Progenitor cell of endocrine pancreas (in vitro differentiated cells): Measurements from ENCODE around the gene CHMP2A. TPM values are rescaled to one million over a fixed set of nuclear protein-coding genes. Genes with fewer than 3 reads are reported as not detected.
A peak's percentile ranks its signal among the peaks of the same experiment; 100 is the strongest.

Experiments
- DNase-seq: peaks from one replicate; pipeline ENCODE4 v3.0.0; 2021; ENCODE audit warnings: low spot score; ENCODE audit not compliant: unreplicated experiment
- H3K27ac Mint-ChIP-seq: 2 replicates; pipeline ENCODE4 v1.8.0; 2021; ENCODE audit warnings: mild to moderate bottlenecking, moderate library complexity, mixed read lengths
- H3K27me3 Mint-ChIP-seq: 2 replicates; pipeline ENCODE4 v1.8.0; 2021; ENCODE audit warnings: mixed read lengths
- H3K36me3 Mint-ChIP-seq: 2 replicates; pipeline ENCODE4 v1.8.0; 2022; ENCODE audit warnings: mixed read lengths; ENCODE audit not compliant: insufficient read depth
- H3K4me1 Mint-ChIP-seq: 2 replicates; pipeline ENCODE4 v1.8.0; 2021; ENCODE audit warnings: low read depth, mixed read lengths
- H3K4me3 Mint-ChIP-seq: 2 replicates; pipeline ENCODE4 v1.8.0; 2021; ENCODE audit warnings: low read depth, mild to moderate bottlenecking, moderate library complexity, mixed read lengths
- H3K9me3 Mint-ChIP-seq: 2 replicates; pipeline ENCODE4 v1.8.0; 2021; ENCODE audit warnings: low read depth, mixed read lengths
- CTCF ChIP-seq: fragments of 200-600 bp; sonication (generic); IDR thresholded peaks from one replicate; pipeline ENCODE4 v1.5.0; 2021; ENCODE audit warnings: antibody characterized with exemption, mild to moderate bottlenecking; ENCODE audit not compliant: unreplicated experiment
- total RNA-seq: library from RNA; stranded (reverse); gene quantifications from 2 replicates; pipeline ENCODE4 v1.2.1, GENCODE V29; 2021

Gene CHMP2A
- total RNA-seq, 1 donor from 2014 or later: 81.5 TPM

GRCh38 chr19:58557221-58558065, 2.5 kb upstream of the CHMP2A start:
- Mint-ChIP-seq H3K27me3 (no peaks in the 10 kb centered on the region), H3K27ac (peak overlapping the region; percentile 96), H3K4me1 (peaks cover 40% of the 10 kb centered on the region), H3K4me3 (peak overlapping the region; percentile 92), H3K9me3 (no peaks in the 10 kb centered on the region), H3K36me3 (peaks cover 10% of the 10 kb centered on the region)
- DNase-seq: no peak
- TF ChIP-seq CTCF: no peak

GRCh38 chr19:58556622-58557220, 1.8 kb upstream of the CHMP2A start:
- TF ChIP-seq CTCF: no peak
- Mint-ChIP-seq H3K9me3 (no peaks in the 10 kb centered on the region), H3K36me3 (peaks cover 10% of the 10 kb centered on the region), H3K4me1 (peaks cover 40% of the 10 kb centered on the region), H3K27ac (peak overlapping the region; percentile 90), H3K4me3 (peak overlapping the region; percentile 92), H3K27me3 (no peaks in the 10 kb centered on the region)
- DNase-seq: no peak

GRCh38 chr19:58555920-58556621, 1.2 kb upstream of the CHMP2A start:
- Mint-ChIP-seq H3K27ac (peak overlapping the region; percentile 90), H3K4me3 (peak overlapping the region; percentile 92), H3K4me1 (peaks cover 40% of the 10 kb centered on the region), H3K36me3 (peaks cover 10% of the 10 kb centered on the region), H3K9me3 (no peaks in the 10 kb centered on the region), H3K27me3 (no peaks in the 10 kb centered on the region)
- TF ChIP-seq CTCF: no peak
- DNase-seq: no peak

DNA sequence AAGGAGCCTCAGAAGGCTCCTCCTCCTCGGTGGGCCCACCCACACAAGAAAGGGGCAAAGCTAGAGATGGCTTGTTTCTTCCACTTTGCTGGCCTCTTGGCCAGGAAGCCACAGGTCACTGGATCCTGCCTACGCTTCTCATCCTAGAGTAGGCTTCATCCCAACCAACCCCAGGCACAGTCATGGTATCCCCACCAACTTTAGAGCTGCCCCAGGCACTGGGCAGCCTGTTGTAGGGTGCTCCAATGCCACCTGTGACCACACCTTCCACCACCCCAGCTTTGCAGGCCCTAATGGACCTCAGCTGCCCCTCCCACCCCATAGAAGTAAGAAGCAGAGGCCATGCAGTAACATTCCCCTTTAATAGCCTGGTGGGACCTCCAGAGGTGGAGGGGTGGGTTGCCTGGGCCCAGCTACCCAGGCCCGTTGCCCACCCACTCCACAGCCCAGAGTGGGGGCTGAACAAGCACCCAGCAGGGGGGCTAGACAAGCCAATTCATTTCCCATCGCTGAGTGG, 522 bp upstream of the CHMP2A start:
- Mint-ChIP-seq H3K4me3 (peak overlapping the region; percentile 92), H3K9me3 (no peaks in the 10 kb centered on the region), H3K27ac (peak overlapping the region; percentile 96), H3K36me3 (peaks cover 12% of the 10 kb centered on the region), H3K27me3 (no peaks in the 10 kb centered on the region), H3K4me1 (peaks cover 40% of the 10 kb centered on the region)
- no peak for DNase-seq
- TF ChIP-seq CTCF: no peak
